Stimulated activated memory B cell treated with anti-CD40 and anti-IgM and Interleukin-4, amounts not matched to agents 10 μg/mL and 1 μg/mL and 100 μg/mL, for 72 hours (primary cell): ENCODE data around the gene RPGRIP1L.

Experiments
- ATAC-seq: fragments of 150-1000 bp; cut with Tn5 transposase; 2 replicates; pipeline ENCODE4 v1.10.0; 2021
- H3K27ac Mint-ChIP-seq: one replicate; pipeline ENCODE4 v1.8.0; 2022; ENCODE audit warnings: mild to moderate bottlenecking, mixed read lengths
- H3K27me3 Mint-ChIP-seq: one replicate; pipeline ENCODE4 v1.8.0; 2022; ENCODE audit warnings: mixed read lengths
- H3K36me3 Mint-ChIP-seq: one replicate; pipeline ENCODE4 v1.8.0; 2022; ENCODE audit warnings: mixed read lengths
- H3K4me1 Mint-ChIP-seq: one replicate; pipeline ENCODE4 v1.8.0; 2022; ENCODE audit warnings: mixed read lengths
- H3K4me3 Mint-ChIP-seq: one replicate; pipeline ENCODE4 v1.8.0; 2022; ENCODE audit warnings: mild to moderate bottlenecking, moderate library complexity, mixed read lengths
- H3K9me3 Mint-ChIP-seq: one replicate; pipeline ENCODE4 v1.8.0; 2022; ENCODE audit warnings: mixed read lengths

RPGRIP1L gene

DNA sequence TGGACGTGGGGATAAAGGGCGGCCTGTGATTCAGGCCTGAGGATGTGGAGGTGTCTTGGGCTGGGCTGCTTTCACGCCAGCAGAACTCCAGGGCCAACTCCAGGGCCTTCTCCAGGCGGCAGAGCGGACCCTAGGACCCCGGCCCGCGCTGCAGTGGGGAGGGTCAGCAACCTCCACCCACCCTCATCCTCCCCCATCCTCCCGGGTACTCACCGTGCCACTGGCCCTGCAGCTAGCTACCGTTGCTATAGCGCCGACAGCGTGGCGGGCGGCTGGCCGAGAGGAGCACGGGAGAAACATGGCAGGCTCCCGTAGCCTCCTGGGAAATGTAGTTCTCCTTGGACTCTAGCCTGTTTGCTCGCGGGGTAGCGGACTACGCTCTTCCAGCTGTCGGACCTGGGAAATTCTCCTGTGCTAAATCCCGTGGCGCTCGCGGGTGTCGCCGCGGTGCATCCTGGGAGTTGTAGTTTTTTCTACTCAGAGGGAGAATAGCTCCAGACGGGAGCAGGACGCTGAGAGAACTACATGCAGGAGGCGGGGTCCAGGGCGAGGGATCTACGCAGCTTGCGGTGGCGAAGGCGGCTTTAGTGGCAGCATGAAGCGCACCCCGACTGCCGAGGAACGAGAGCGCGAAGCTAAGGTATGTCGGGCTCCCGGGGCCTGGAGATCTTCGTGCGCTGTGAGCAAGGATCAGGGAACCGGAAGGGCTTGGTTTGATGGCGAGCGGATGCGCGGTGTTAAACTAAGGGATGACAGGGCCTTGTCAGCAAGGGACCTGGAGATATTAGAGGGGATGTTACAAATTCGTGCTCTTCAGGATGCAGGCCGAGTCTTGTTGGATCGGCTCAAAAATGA, at the start of gene RPGRIP1L, which contains the start of gene FTO:
TSS of gene RPGRIP1L (minus strand) at position 270 of the 855 bp plus-strand sequence. CDS start 3,136 bp downstream, outside the sequence.
TSS of gene FTO (plus strand) at position 567 of the 855 bp plus-strand sequence.
- H3K36me3 Mint-ChIP-seq, result peaks cover 18% of the 10 kb centered on the region
- peak within 1 kb of the TSS; percentile 84 for H3K4me3 Mint-ChIP-seq
- peaks cover 34% of the 10 kb centered on the region for H3K4me1 Mint-ChIP-seq
- H3K27me3 Mint-ChIP-seq, result no peaks in the 10 kb centered on the region
- H3K27ac Mint-ChIP-seq, result peak within 1 kb of the TSS; percentile 78
- no peaks in the 10 kb centered on the region for H3K9me3 Mint-ChIP-seq
- ATAC-seq, result peak; percentile 99

DNA sequence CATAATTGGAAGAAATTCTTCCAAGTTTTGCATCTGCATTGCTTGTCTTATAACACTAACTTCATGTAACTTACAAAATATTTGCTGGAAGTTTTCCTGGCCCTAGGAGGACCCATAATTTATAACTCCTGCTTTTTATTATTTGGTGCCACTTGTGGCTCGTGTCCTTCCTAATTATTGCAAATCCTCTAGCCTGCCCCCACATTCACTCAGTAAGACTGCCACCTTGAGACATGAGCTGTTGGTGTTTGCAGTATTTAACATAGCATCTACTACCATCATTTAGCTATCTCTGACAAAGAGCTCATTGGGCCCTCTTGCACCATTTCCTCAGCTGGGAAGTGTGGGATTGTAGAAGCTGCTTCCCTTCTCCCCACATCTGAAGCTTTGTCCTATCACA, 49.8 kb upstream of the RPGRIP1L start:
- Mint-ChIP-seq H3K36me3 (peaks cover 7% of the 10 kb centered on the region), H3K4me3 (no peak overlapping the region), H3K27me3 (no peaks in the 10 kb centered on the region), H3K27ac (no peak overlapping the region), H3K4me1 (peaks cover 10% of the 10 kb centered on the region), H3K9me3 (peaks cover 1% of the 10 kb centered on the region)
- no peak for ATAC-seq

DNA sequence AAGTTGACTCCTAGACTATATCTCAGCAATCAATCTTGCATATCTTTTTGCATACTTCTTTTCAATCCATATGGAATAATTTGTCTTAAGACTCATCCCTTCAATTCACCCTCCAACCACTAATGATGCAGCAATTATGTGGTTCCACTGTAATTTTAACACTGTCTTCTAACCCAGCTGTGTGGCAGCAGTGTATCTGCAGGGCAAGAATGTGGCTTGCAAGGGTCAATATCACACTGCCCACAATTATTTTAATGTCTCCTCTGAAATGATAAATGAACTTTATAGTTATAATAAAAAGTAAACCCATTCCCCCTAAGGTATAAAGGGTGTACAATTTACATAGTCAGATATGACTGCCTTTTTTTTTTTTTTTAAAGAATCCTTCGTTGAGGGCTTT, 48.9 kb upstream of the RPGRIP1L start:
- peaks cover 13% of the 10 kb centered on the region for H3K4me1 Mint-ChIP-seq
- no peaks in the 10 kb centered on the region for H3K27me3 Mint-ChIP-seq
- H3K27ac Mint-ChIP-seq, result no peak overlapping the region
- peaks cover 5% of the 10 kb centered on the region for H3K36me3 Mint-ChIP-seq
- H3K4me3 Mint-ChIP-seq, result no peak overlapping the region
- no peak for ATAC-seq
- peaks cover under 1% of the 10 kb centered on the region for H3K9me3 Mint-ChIP-seq

DNA sequence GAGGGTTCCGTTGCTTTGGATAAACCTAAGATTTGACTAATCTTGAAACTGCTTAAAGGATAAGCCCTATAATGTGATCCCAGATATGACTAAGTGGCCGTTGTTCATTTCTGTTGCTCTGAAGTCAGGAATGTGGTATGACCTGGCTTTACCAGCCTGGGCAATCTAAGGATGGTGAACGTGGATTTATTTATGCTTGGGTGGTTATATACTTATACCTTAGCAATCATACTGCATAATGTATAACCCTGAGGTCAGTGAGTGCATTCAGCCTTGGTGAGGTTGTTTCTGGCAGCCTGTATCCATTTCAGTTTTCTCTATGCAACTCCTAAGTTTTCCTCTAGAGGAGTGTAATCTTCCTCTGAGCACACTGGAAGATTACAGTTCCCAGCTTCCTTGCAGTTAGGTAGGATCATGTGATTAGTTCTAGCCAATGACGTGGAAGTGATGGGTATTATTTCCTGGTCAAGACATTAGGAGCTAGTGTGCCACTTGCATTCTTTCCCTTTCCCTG, 42.2 kb upstream of the RPGRIP1L start:
- Mint-ChIP-seq H3K36me3 (peaks cover 8% of the 10 kb centered on the region), H3K9me3 (peaks cover 2% of the 10 kb centered on the region), H3K4me1 (peaks cover 40% of the 10 kb centered on the region), H3K27ac (no peak overlapping the region), H3K27me3 (no peaks in the 10 kb centered on the region), H3K4me3 (no peak overlapping the region)
- no peak for ATAC-seq

DNA sequence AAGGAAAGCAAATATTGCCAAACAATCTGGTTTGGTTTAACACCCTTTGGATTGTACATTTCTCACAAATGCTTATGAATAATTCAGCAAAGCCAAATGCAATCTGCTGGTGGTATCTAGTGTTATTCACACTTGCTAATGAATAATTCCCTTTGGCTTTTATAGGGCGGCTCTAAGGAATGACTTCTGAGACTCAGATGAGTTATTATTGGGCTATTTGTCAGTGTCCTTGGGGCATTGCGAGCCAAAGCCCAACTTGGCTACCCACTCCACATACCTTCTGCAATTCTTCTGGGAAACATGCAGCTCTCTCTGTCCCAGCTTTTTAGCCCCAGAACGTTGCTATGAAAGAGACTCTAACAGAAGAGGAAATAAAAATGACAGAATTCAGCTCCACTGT, 41.4 kb upstream of the RPGRIP1L start:
- peaks cover 40% of the 10 kb centered on the region for H3K4me1 Mint-ChIP-seq
- H3K36me3 Mint-ChIP-seq, result peaks cover 8% of the 10 kb centered on the region
- H3K9me3 Mint-ChIP-seq, result peaks cover 2% of the 10 kb centered on the region
- H3K4me3 Mint-ChIP-seq, result no peak overlapping the region
- ATAC-seq, result no peak
- no peaks in the 10 kb centered on the region for H3K27me3 Mint-ChIP-seq
- H3K27ac Mint-ChIP-seq, result no peak overlapping the region

DNA sequence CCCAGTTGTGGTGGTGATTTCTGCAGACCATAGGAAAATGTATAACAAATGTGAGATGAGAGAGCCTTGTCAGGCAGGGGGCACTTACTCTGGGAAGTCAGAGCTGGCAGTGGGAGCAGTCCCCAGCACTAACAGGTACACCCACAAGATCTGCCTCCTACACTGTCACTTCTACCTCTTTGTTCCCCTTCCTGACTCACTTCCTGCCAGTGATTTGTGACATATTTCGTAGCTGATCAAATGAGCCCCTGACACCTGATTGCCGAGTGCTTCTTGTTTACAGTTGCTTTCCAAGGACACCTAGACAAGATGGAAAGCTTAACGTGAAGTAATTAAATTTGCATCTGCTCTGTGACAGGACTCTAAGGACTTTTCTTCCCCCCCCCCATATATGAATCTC, 40.8 kb upstream of the RPGRIP1L start:
- peak; percentile 58 for ATAC-seq
- peak overlapping the region; percentile 19 for H3K27ac Mint-ChIP-seq
- H3K4me3 Mint-ChIP-seq, result no peak overlapping the region
- H3K27me3 Mint-ChIP-seq, result no peaks in the 10 kb centered on the region
- peaks cover 2% of the 10 kb centered on the region for H3K9me3 Mint-ChIP-seq
- H3K36me3 Mint-ChIP-seq, result peaks cover 8% of the 10 kb centered on the region
- H3K4me1 Mint-ChIP-seq, result peaks cover 40% of the 10 kb centered on the region

DNA sequence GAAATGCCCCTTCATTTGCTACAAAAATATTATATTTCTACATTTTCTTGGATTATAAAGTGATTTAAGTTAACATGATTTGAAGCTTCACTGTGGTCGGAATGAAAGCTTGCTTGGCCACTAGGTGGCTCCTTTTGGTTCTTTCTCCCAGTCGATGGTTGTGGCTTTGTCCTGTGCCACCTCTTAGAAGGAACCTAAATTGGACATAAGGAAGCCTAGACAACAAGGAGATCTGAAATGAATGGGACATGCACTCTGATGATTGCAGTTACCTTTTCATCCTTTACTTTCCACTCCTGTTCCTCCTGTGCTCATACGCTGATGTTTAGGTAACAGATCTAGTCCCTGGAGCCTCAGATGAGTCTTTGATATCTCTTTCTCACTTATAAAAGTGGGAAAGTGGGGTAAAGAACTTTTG, 39.5 kb upstream of the RPGRIP1L start:
- Mint-ChIP-seq H3K27me3 (no peaks in the 10 kb centered on the region), H3K27ac (no peak overlapping the region), H3K4me1 (peaks cover 40% of the 10 kb centered on the region), H3K36me3 (peaks cover 8% of the 10 kb centered on the region), H3K9me3 (peaks cover 2% of the 10 kb centered on the region), H3K4me3 (no peak overlapping the region)
- no peak for ATAC-seq

DNA sequence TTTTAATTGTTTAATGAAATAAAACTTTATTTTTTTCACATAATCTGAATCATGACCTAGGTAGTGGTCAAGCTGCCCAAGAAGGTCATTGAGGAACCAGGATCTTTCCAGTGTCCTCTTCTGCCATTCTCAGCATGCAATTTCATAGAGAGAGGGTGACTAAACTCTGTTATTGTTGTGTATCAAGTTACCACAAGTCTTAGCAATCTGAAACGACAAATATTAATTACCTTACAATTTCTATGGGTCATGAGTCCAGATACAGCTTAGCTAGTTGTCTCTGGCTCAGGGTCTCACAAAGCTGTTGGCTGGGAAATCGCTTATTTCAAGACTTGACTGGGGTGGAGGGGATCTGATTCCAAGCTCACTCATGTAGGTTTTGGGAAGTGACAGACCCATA, 37.9 kb upstream of the RPGRIP1L start:
- Mint-ChIP-seq H3K27me3 (no peaks in the 10 kb centered on the region), H3K4me3 (no peak overlapping the region), H3K27ac (no peak overlapping the region), H3K9me3 (no peaks in the 10 kb centered on the region), H3K4me1 (peaks cover 33% of the 10 kb centered on the region), H3K36me3 (peaks cover 3% of the 10 kb centered on the region)
- no peak for ATAC-seq

DNA sequence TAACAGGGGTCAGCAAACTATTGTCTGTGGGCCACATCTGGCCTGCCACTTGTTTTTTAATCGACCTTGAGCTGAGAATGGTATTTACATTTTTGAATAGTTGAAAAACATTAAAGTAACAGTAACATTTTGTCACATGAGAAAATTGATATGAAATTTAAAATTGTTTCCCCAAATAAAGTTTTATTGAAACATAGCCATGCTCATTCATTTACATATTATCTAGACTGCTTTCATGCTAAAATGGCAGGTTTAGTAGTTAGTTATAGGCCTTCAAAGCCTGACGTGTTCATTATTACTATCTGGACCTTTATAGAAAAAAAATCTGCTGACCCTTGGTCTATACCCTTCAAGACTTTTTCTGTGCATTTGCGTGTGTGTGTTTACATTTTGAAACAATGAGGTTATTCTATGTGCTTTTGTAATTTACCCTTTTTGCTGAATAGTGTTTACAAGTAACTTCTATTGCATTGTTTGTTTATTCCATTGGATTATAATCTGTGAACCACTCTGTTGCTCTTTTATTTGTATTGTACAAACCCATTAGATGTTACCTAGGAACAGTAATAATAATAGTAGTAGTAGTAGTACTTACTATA, 37.4 kb upstream of the RPGRIP1L start:
- H3K4me1 Mint-ChIP-seq, result peaks cover 34% of the 10 kb centered on the region
- H3K4me3 Mint-ChIP-seq, result no peak overlapping the region

DNA sequence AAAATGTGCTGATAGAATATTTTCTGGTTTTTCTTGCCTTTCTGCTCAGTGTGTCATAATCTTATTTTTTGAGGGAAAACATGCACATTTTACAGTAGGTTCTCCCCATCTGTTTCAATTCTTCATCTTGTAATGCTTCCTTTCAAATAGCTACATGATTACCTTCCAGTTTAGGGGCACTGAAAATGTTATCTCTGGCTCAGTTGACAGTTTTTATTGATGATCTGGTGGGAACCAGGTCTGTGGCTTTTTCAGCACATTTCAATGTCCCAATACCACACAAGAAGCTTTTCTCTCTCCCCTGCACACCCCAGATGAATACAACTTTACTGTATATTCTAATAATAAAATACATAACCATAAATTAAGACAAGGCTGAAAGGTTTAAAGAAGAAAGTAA, 36.8 kb upstream of the RPGRIP1L start:
- no peak overlapping the region for H3K27ac Mint-ChIP-seq
- no peak overlapping the region for H3K4me3 Mint-ChIP-seq
- no peaks in the 10 kb centered on the region for H3K9me3 Mint-ChIP-seq
- peaks cover 29% of the 10 kb centered on the region for H3K4me1 Mint-ChIP-seq
- no peaks in the 10 kb centered on the region for H3K27me3 Mint-ChIP-seq
- ATAC-seq, result no peak
- H3K36me3 Mint-ChIP-seq, result peaks cover 7% of the 10 kb centered on the region

More for the DNA sequence above, 37.4 kb upstream of the RPGRIP1L start:
- no peak for ATAC-seq
- Mint-ChIP-seq H3K9me3 (no peaks in the 10 kb centered on the region), H3K27ac (no peak overlapping the region), H3K27me3 (no peaks in the 10 kb centered on the region), H3K36me3 (peaks cover 7% of the 10 kb centered on the region)

DNA sequence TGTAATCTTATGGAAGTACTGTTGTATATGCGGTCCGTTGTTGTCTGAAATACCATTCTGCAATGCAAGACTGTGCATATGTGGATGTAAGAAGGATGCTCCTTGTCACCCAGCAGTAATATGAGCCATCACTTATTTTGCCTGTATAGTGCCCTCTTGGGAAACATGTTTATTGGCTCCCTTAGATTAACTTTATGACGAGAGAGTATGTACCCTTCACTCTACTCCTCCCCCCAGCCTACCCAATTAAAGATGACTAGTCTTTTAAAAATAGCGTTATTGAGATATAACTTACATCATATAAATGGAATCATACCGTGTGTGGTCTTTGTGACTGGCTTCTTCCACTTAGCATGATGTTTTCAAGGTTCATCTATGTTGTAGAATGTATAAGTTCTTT, 33.9 kb upstream of the RPGRIP1L start:
- no peak overlapping the region for H3K27ac Mint-ChIP-seq
- no peaks in the 10 kb centered on the region for H3K9me3 Mint-ChIP-seq
- peaks cover 29% of the 10 kb centered on the region for H3K4me1 Mint-ChIP-seq
- H3K36me3 Mint-ChIP-seq, result peaks cover 7% of the 10 kb centered on the region
- no peak overlapping the region for H3K4me3 Mint-ChIP-seq
- no peaks in the 10 kb centered on the region for H3K27me3 Mint-ChIP-seq
- ATAC-seq, result no peak

DNA sequence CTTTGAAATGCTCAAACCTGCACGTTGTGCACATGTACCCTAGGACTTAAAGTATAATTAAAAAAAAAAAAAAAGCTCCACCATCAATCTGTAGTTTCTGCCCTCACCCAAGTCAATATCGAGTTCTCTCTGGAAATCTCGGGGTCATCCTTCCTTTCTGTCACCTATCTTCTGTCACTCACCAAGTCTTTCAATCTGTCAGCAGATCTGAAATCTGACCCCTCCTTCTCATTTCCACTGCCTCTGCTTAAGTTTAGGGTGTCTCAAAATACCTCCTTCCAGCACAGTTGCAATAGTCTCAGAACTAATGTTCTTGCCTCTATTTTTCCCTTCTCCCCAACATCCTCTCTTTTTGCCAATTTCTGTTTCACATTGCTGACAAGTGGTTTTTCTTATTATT, 32.6 kb upstream of the RPGRIP1L start:
- Mint-ChIP-seq H3K36me3 (peaks cover 7% of the 10 kb centered on the region), H3K4me1 (peaks cover 34% of the 10 kb centered on the region), H3K27ac (no peak overlapping the region)

DNA sequence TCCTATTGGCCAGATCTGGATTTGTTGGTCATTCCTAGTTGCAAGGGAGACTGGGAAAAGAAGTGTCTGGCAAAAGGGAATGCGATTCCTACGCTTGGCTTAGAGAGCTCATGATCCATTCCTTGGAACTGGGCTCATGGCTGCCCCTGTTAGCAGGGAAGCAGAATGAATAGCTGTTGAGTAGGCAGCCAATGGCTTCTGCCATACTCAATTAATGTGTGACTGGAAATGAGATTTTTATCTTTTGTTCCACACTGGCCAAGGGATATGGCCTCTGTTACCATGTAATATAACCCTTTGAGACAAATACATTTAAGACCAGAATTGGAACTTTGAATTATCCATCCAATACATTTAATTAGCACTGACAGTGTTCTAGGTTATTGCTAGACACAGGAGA, 31.2 kb upstream of the RPGRIP1L start:
- no peaks in the 10 kb centered on the region for H3K9me3 Mint-ChIP-seq
- peaks cover 7% of the 10 kb centered on the region for H3K36me3 Mint-ChIP-seq
- H3K27ac Mint-ChIP-seq, result no peak overlapping the region
- H3K4me3 Mint-ChIP-seq, result no peak overlapping the region
- no peaks in the 10 kb centered on the region for H3K27me3 Mint-ChIP-seq
- peaks cover 42% of the 10 kb centered on the region for H3K4me1 Mint-ChIP-seq
- no peak for ATAC-seq

More for the DNA sequence above, 32.6 kb upstream of the RPGRIP1L start:
- H3K9me3 Mint-ChIP-seq, result no peaks in the 10 kb centered on the region
- ATAC-seq, result no peak
- no peaks in the 10 kb centered on the region for H3K27me3 Mint-ChIP-seq
- no peak overlapping the region for H3K4me3 Mint-ChIP-seq

DNA sequence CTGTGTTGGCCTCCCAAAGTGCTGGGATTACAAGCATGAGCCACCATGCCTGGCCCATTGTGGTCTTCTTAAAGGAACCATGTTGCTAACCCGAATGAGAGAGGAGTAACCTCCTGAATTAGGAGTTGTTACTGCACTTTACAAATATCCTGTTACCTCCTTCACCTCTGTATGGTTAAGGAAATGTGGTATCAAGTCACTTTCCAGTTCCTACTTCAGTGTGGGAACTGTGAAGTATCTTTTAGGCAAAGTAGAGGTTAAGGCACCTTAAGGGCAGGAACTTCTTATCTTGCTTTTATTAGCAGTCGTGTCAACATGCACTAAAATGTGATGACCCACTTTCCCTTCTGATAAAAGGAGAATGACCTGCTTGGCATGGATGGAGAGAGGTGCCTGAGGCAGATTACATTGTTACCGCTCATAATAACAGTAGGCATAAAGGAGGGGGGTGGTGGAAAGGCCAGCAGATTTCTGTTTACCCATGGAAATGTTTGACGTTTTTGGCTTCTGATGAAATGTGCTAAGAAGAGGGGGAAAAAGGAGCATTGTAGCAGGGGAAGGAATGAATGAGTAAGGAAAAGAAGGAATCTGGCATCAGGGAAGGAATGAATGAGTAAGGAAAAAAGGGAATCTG, 28.8 kb upstream of the RPGRIP1L start:
- Mint-ChIP-seq H3K4me1 (peaks cover 55% of the 10 kb centered on the region), H3K27me3 (no peaks in the 10 kb centered on the region), H3K4me3 (no peak overlapping the region), H3K9me3 (no peaks in the 10 kb centered on the region), H3K27ac (no peak overlapping the region), H3K36me3 (peaks cover 19% of the 10 kb centered on the region)
- ATAC-seq, result no peak

DNA sequence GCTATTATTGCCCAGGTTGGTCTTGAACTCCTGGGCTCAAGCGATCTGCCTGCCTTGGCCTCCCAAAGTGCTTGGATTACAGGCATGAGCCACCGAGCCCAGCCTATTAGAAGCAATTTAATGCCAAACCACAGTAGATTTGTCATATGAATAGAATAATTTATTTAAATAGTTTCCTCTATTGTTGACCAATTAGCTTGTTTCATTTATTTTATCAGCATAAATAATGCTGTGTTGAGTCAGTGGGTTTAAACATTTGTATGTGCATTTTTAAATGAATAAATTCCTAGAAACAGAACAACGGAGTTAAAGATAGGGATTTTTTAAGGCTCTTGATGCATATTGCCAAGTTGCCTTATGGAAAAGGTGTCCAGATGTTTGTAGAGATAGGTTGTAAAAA, 27.0 kb upstream of the RPGRIP1L start:
- Mint-ChIP-seq H3K36me3 (peaks cover 20% of the 10 kb centered on the region), H3K4me3 (no peak overlapping the region), H3K4me1 (peaks cover 59% of the 10 kb centered on the region), H3K27me3 (no peaks in the 10 kb centered on the region), H3K9me3 (peaks cover 5% of the 10 kb centered on the region), H3K27ac (no peak overlapping the region)
- no peak for ATAC-seq
